Transverse colon (tissue), 4 donors: ENCODE results near the gene ANKRD10. TPM values are rescaled to one million over a fixed set of nuclear protein-coding genes. Genes with fewer than 3 reads are reported as not detected.

Source experiments
- DNase-seq: peaks from one replicate; pipeline ENCODE4 v3.0.0-alpha.2; 2019
- H3K27ac ChIP-seq, 4 donors: fragments of 200-600 bp; sonication (generic); 2 replicates each; pipeline ENCODE4 v1.5.1; 2016 to 2018; ENCODE audit warnings: inconsistent platforms in 4 of 4
- H3K27me3 ChIP-seq: fragments of 200-600 bp; sonication (generic); 2 replicates; pipeline ENCODE4 v1.5.1; 2017; ENCODE audit warnings: inconsistent platforms
- H3K36me3 ChIP-seq, 4 donors: fragments of 200-600 bp; sonication (generic); 2 replicates each; pipeline ENCODE4 v1.5.1; 2017 to 2019; ENCODE audit warnings: inconsistent platforms in 4 of 4
- H3K4me1 ChIP-seq, 4 donors: fragments of 200-600 bp; sonication (generic); 2 replicates each; pipeline ENCODE4 v1.5.1; 2017 to 2020; ENCODE audit warnings: inconsistent platforms in 4 of 4
- H3K4me3 ChIP-seq, 4 donors: fragments of 200-600 bp; sonication (generic); 1 replicate in 1 of 4; 2 replicates in 3 of 4; pipeline versions ENCODE4 v1.5.1 to v1.6.1; 2017 to 2019; ENCODE audit warnings: inconsistent platforms in 4 of 4
- H3K9me3 ChIP-seq, 2 donors: fragments of 200-600 bp; sonication (generic); 2 replicates each; pipeline ENCODE4 v1.5.1; 2017 to 2019; ENCODE audit warnings: inconsistent platforms in 2 of 2
- EP300 ChIP-seq: sonication (generic); formaldehyde crosslinking; IDR thresholded peaks from one replicate; pipeline ENCODE4 v1.6.1; 2017; ENCODE audit warnings: antibody characterized with exemption, low read depth
- POLR2A ChIP-seq: fragments of 450-650 bp; IDR thresholded peaks from one replicate; pipeline ENCODE4 v1.6.1; 2016; ENCODE audit warnings: antibody characterized with exemption, mild to moderate bottlenecking, moderate library complexity
- POLR2AphosphoS5 ChIP-seq, 3 donors: sonication (generic); formaldehyde crosslinking; IDR thresholded peaks; one replicate each; pipeline ENCODE4 v1.6.1; 2016; ENCODE audit warnings: antibody characterized with exemption in 3 of 3
- WGBS, 2 donors: methylation state at CpG; one replicate each; pipeline ENCODE4 v1.1.5; 2018; ENCODE audit warnings: low coverage in 1 of 2; 5-methylcytosine and 5-hydroxymethylcytosine counted together
- in situ Hi-C, 4 donors: fragments of 200-750 bp; cut with MboI; loops; one replicate each; pipeline versions ENCODE4 v1.15.0 to v1.15.1; 2017; ENCODE audit warnings: low sequenced_read_pairs in 3 of 4, low pct_ligation_motif_present in 1 of 4, low pct_unique_long_range_greater_than_20kb in 1 of 4
- intact Hi-C: fragments of 100-400 bp; cut with DNase I; formaldehyde crosslinking; loops from one replicate; pipeline ENCODE4 v1.15.1; 2023; ENCODE audit warnings: low total_unique reads
- total RNA-seq, 4 donors: library from RNA; depleted of rRNA; stranded (reverse); fragments of >200 nt; gene quantifications; one replicate each; pipeline ENCODE4 v1.1.0, GENCODE V29; 2016
- TF ChIP-seq, protein P1 (sequence below), 5 experiments: fragments of 200-600 bp in 3 of 5; fragments of 450-650 bp in 2 of 5; sonication (generic) in 3 of 5; IDR thresholded peaks; 1 replicate in 2 of 5; 2 replicates in 3 of 5; pipeline ENCODE4 v1.5.1; 2016 to 2017; ENCODE audit warnings: antibody characterized with exemption in 5 of 5, inconsistent platforms in 3 of 5, mild to moderate bottlenecking in 2 of 5, moderate library complexity in 1 of 5

ANKRD10 gene
- total RNA-seq, 4 donors from 2014 or later = 124 to 286 (median 188) TPM

DNA sequence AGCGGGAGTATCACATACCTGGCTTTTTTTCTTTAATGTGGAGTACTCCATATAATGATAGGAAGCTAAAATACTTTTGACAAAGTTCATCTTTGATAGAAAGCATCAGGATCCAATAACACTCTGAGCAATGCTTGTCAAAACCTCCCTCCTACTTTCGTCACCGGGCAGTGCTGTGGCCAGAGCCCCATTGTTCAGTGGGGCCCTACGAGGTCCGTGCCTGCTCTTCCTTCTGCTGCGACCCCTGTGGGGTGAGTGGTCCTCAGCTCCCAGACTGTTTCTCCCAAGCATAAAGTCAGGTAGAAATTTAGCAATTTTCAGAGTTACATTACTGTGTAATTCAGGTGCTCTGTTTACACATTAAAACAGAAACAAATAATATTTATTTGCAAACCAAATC is 51.2 kb downstream of the ANKRD10 start:
- Histone ChIP-seq H3K27me3 (no peaks in the 10 kb centered on the region), H3K27ac (no peak overlapping the region), H3K36me3 (no peaks in the 10 kb centered on the region), H3K4me3 (no peak overlapping the region), H3K9me3 (no peaks in the 10 kb centered on the region), H3K4me1 (no peaks in the 10 kb centered on the region)
- no peak for DNase-seq
- in situ Hi-C loops (no loop called here), intact Hi-C loops (no loop called here)
- TF ChIP-seq, protein P1, sequence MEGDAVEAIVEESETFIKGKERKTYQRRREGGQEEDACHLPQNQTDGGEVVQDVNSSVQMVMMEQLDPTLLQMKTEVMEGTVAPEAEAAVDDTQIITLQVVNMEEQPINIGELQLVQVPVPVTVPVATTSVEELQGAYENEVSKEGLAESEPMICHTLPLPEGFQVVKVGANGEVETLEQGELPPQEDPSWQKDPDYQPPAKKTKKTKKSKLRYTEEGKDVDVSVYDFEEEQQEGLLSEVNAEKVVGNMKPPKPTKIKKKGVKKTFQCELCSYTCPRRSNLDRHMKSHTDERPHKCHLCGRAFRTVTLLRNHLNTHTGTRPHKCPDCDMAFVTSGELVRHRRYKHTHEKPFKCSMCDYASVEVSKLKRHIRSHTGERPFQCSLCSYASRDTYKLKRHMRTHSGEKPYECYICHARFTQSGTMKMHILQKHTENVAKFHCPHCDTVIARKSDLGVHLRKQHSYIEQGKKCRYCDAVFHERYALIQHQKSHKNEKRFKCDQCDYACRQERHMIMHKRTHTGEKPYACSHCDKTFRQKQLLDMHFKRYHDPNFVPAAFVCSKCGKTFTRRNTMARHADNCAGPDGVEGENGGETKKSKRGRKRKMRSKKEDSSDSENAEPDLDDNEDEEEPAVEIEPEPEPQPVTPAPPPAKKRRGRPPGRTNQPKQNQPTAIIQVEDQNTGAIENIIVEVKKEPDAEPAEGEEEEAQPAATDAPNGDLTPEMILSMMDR (IDR thresholded peaks at IDR 0.05) = no peak
- no peak for TF ChIP-seq POLR2A
- no peak for TF ChIP-seq EP300
- TF ChIP-seq POLR2AphosphoS5 (IDR thresholded peaks at IDR 0.05) = no peak
- 91 to 93% methylated on average over 4 to 6 of the region's 6 CpGs for WGBS, 2 donors

DNA sequence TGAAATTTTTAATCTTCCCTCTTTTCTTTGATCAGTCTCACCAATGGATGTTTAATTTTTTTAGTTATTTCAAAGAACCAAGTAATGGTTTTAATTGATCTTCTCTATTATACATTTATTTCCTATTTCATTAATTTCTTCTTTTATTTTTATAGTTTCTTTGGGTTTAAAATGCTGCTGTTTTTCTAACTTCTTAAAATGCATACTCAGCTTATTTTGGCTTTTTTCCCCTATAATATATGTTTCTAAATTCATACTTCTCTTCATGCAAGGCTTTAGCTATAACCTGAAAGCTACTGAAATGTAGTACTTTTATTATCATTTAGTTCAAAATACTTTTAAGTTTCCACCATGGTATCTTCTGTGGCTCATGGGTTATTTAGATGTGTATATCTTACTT is 53.9 kb downstream of the ANKRD10 start:
- no peak for DNase-seq
- intact Hi-C loops (no loop called here), in situ Hi-C loops (no loop called here)
- Histone ChIP-seq H3K4me1 (no peaks in the 10 kb centered on the region), H3K36me3 (no peaks in the 10 kb centered on the region), H3K9me3 (no peaks in the 10 kb centered on the region), H3K27me3 (no peaks in the 10 kb centered on the region), H3K27ac (no peak overlapping the region), H3K4me3 (no peak overlapping the region)
- TF ChIP-seq POLR2A = no peak
- TF ChIP-seq POLR2AphosphoS5 (IDR thresholded peaks at IDR 0.05) = no peak
- no peak for TF ChIP-seq EP300
- TF ChIP-seq, protein P1 (IDR thresholded peaks at IDR 0.05) = no peak

DNA sequence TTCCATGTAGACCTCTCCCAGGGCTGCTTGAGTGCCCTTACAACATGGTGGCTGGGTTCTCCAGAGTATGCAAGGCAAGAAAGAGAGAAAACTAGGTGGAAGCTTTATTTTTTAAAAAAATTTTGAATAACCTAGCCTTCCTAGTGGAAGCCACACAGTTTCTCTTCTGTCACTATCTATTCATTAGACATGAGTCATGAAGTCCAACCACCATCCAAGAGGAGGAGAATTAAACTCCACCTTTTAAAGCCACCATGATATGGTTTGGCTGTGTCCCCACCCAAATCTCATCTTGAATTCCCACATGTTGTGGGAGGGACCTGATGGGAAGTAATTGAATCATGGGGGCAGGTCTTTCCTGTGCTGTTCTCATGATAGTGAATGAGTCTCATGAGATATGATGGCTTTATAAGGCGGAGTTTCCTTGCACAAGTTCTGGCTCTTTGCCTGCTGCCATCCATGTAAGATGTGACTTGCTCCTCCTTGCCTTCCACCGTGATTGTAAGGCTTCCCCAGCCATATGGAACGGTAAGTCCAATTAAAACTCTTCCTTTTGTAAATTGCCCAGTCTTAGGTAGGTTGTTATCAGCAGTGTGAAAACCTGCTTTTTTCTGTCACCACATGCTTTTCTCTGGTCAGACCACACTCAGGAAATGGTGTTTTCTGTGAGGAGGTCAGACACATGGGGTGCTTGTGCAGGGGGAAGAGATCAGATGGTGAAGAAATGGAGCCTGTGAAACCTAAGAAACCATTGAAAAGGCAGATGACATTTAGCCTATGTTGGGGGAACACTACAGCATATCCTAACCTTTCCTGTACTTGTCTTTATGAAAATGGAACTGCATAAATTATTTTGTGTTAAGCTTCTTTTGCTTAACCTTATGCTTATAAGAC is 57.7 kb downstream of the ANKRD10 start:
- Histone ChIP-seq H3K4me1 (no peaks in the 10 kb centered on the region), H3K4me3 (no peak overlapping the region), H3K27ac (no peak overlapping the region), H3K27me3 (no peaks in the 10 kb centered on the region), H3K36me3 (no peaks in the 10 kb centered on the region), H3K9me3 (no peaks in the 10 kb centered on the region)
- TF ChIP-seq EP300 = no peak
- TF ChIP-seq POLR2A = no peak
- TF ChIP-seq POLR2AphosphoS5 (IDR thresholded peaks at IDR 0.05) = no peak
- TF ChIP-seq, protein P1 (IDR thresholded peaks at IDR 0.05) = no peak
- in situ Hi-C loops (no loop called here), intact Hi-C loops (no loop called here)
- no peak for DNase-seq
- 86 to 100% methylated on average over 1 to 3 of the region's 3 CpGs for WGBS, 2 donors

DNA sequence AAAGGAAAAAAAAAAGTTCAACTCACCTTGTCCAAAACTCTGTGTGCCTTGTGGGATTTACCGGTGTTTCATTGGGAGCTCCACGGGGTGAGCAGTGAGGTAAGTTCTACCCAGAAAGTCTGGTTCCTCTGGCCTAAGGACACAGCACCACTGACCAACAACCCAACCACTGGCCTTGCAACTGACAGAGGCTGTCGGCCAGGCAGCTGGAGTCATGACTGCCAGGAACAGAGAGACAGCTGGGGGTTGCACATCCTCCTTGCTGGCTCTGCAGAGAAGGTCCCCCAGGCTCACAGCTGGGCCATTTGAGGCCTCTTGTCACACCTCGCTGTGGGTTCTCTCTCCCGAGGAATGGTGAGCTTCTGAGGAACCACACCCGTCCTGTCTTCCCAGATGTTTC is 59.5 kb downstream of the ANKRD10 start:
- in situ Hi-C loops = no loop called here
- no peaks in the 10 kb centered on the region for H3K4me1 ChIP-seq

More for the DNA sequence above, 59.5 kb downstream of the ANKRD10 start:
- intact Hi-C loops = no loop called here
- no peak for DNase-seq
- H3K36me3 ChIP-seq = no peaks in the 10 kb centered on the region
- H3K27me3 ChIP-seq = no peaks in the 10 kb centered on the region
- 73% methylated on average over 3 to 6 of the region's 6 CpGs for WGBS, 2 donors
- no peaks in the 10 kb centered on the region for H3K9me3 ChIP-seq
- no peak overlapping the region for H3K4me3 ChIP-seq
- no peak overlapping the region for H3K27ac ChIP-seq
- TF ChIP-seq, protein P1 (IDR thresholded peaks at IDR 0.05) = no peak
- no peak for TF ChIP-seq EP300
- TF ChIP-seq POLR2A = no peak
- TF ChIP-seq POLR2AphosphoS5 (IDR thresholded peaks at IDR 0.05) = no peak
